ENCODE results near the gene HS3ST3A1. TPM values are rescaled to one million over a fixed set of nuclear protein-coding genes. Genes with fewer than 3 reads are reported as not detected.

HS3ST3A1 gene
- total and polyA plus RNA-seq, 2 of the 8 experiments (the other 6 are each of a cell fraction or from before 2014, with no cell fraction given): 5.4 to 5.7 TPM

GRCh38 chr17:13600475-13601321 is 1.0 kb downstream of the HS3ST3A1 start (continued):
- no peak for TF ChIP-seq CHD7 (IDR thresholded peaks at IDR 0.05; ENCODE audit: insufficient replicate concordance, low read length)
- no peak for TF ChIP-seq SIRT6 (IDR thresholded peaks at IDR 0.05; ENCODE audit: low read length)
- TF ChIP-seq TBP (IDR thresholded peaks at IDR 0.05; ENCODE audit: low read depth, low read length): no peak
- no peak for TF ChIP-seq POU5F1 (IDR thresholded peaks at IDR 0.05; ENCODE audit: low read depth, low read length)
- no peak for TF ChIP-seq USF2 (IDR thresholded peaks at IDR 0.05; ENCODE audit: low read length)
- TF ChIP-seq POLR2A (IDR thresholded peaks at IDR 0.05; ENCODE audit: control extremely low read depth in 1 of 2, low read depth in 2 of 2, low read length in 2 of 2): no peak
- peak; percentile 39 for TF ChIP-seq ASH2L (IDR thresholded peaks at IDR 0.05; ENCODE audit: low read length)
- TF ChIP-seq POLR2AphosphoS5 (IDR thresholded peaks at IDR 0.05; ENCODE audit: low read depth, low read length): no peak
- TF ChIP-seq CHD2 (IDR thresholded peaks at IDR 0.05; ENCODE audit: low read length): no peak
- no peak for TF ChIP-seq SRF (IDR thresholded peaks at IDR 0.05; ENCODE audit: low read depth, low read length)
- no peak for TF ChIP-seq CEBPB (IDR thresholded peaks at IDR 0.05; ENCODE audit: low read depth, low read length)
